Stimulated activated CD8-positive, alpha-beta memory T cell treated with anti-CD3 and anti-CD28 coated beads, Interleukin-12 subunit alpha, Interleukin-12 subunit beta, amount 100 ng/mL, for 1 hour (primary cell): Measurements from ENCODE around the gene SARM1.

ENCODE experiments used
- DNase-seq: peaks from one replicate; pipeline ENCODE4 v3.0.0-alpha.2; 2020; ENCODE audit warnings: low read depth

SARM1 gene

DNA sequence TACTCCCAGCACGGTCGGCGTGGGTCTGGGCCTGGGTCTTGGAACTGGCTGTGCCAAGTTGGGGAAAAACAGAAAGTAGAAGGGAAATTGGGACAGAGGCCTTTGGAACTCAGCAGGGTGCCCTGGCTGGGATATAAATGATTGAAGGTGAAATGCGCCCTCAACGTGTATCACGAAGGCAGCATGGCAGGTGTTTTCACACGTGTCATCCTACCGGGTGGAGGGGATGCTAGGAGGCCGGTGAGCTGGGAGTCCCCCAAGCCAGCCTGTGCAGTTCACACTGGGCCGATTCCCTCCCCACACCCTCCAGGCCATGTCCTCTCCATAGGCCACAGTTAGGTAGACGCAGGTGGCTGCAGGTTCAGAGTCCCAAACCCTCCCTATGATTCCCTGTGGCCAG lies 30.0 kb upstream of the SARM1 start:
- no peak for DNase-seq

DNA sequence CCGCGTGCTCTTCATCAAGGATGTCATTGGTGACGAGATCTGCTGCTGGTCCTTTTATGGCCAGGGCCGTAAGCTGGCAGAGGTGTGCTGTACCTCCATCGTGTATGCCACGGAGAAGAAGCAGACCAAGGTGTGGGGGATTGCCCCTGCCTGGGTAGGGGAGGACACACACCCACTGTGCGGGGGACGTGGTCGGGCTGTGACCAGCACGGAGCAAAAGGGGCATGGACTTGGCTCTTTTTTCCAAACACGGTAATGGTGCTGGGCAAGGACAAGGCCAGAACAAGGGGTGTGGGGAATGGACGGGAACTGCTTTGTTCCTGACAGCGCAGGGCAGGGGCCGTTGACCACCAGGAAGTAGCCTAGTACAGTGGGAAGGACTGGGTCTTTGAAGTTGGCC lies 29.2 kb upstream of the SARM1 start:
- no peak for DNase-seq

DNA sequence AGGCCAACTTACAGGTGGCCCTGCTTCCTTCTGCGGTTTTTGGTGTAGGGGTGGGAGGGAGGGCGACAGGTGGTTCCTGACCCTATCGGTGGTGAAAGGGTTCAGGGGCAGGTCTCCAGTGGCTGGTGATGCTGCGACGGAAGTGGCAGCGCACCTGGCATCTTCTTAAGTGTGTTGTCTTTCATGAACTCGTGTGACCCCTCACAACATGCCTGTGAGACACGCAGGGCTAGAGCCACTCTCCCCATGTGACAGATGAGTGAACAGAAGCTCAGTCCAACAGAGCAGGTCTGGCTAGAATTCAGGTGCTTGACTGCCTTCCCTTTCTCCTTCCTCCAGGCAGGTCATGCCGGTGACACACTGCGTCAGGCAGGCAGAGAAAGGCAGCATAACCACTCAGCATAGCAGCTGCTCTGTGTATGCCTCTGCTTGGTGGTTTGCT lies 28.0 kb upstream of the SARM1 start:
- DNase-seq, result no peak

DNA sequence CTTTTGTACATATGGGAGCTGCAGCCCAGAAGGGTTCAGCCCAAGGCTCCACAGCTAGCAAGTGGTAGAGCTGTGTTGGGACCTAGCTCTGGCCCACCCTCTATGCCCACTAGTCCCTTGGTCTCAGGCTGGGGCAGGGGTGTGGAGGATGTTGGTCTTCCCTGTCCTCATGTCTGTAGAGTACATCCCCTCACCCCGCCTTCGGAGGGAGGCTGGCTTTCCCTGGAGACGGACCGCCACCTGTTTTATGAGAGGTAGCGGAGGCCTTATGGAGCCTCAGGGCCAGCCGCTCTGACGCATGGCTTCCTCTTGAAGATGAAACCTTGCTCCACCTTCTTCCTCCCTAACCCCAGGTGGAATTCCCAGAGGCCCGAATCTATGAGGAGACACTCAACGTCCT lies 27.5 kb upstream of the SARM1 start:
- no peak for DNase-seq

DNA sequence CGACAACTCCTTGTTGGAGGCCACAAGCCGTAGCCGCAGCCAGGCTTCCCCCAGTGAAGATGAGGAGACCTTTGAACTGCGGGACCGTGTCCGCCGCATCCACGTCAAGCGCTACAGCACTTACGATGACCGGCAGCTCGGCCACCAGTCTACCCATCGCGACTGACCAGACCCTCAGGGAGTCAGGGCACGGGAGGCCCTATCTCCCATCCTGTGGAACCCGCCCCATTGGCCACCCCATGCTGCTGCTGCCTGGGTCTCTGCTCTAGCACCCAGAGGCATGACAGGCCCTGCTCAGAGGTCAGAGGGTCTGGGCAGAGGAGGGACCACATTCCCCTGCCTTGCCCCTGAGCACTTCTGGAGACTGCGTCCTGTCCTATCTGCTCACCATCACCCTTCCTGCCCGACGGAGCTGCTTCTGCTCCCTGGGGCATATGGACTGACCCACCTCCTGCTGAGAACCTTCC lies 27.0 kb upstream of the SARM1 start:
- DNase-seq, result no peak

DNA sequence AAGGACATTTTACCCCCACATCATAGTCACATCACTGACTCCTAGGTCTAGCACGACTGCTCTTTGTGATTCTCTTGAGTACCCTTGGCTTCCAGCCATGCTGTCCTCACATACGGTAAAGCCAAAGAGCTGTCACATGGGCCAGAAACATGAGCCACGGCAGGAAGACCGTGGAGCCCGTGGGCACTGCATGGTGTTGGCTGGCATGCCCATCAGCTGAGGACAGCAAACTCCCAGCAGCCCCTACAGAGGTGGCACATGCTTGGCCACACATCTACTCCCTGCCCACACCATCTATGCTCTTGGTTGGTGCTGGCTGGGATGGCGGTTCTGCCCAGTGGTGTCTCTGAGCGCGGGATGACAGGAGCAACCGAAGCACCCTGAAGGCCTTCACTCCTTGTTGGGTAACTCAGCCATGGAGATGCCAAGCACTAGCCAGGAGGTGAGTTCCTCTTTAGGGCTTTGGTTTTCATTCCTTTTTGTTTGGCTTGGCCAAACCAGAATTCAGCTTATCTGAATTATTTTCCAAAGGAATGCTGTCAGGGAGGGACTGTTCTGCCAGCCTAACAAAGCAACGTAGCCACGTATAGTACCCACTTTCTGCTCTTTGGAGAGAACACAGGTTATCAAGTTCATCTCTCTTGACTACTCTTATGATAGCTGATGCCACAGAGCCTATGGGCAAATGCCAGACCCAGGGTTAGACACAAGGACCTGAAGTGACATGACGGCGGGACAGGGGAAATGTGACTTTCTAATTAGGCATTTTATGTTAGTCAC lies 25.9 kb upstream of the SARM1 start:
- no peak for DNase-seq

DNA sequence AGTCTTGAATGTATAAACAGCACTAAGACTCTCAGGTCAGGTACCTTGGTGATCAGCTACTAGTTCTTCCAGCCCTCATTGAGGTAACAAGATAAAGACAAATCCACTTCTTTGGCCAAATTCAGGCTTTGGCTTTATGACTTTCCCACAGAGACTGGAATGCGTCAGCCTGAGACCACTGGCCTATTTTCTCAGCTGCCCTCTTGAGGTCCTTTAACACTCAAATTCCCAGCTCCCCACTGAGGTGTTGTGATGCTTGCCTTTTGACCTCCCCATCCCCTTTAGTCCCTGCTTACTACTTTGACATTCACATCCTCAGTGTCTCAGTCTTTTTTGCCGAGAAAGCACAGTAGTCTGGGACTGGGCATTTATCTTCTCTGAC lies 25.3 kb upstream of the SARM1 start:
- DNase-seq, result no peak

DNA sequence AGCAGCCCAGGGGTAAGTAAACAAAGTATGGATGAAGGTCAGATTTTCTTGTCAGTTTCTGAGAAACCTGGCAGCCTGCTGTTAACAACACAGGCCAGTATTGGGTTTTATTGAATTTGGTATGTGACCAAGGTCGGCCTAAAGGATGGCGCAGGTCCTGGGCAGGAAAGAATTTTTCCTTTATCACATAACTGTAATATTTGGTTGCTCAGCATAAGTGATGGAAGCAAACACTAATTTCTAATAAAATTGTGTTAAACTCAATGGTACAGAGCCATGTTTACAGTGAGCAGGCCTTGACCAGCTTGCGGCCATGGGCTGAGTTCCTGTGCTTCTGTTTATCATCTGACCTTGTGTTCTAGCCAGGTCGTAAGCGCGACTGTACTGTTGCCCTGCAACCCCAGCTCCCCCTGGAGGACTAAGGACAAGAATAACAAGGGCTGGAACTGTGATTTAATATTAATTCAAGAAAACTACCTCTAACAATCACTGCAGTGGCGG lies 24.7 kb upstream of the SARM1 start:
- DNase-seq, result no peak

DNA sequence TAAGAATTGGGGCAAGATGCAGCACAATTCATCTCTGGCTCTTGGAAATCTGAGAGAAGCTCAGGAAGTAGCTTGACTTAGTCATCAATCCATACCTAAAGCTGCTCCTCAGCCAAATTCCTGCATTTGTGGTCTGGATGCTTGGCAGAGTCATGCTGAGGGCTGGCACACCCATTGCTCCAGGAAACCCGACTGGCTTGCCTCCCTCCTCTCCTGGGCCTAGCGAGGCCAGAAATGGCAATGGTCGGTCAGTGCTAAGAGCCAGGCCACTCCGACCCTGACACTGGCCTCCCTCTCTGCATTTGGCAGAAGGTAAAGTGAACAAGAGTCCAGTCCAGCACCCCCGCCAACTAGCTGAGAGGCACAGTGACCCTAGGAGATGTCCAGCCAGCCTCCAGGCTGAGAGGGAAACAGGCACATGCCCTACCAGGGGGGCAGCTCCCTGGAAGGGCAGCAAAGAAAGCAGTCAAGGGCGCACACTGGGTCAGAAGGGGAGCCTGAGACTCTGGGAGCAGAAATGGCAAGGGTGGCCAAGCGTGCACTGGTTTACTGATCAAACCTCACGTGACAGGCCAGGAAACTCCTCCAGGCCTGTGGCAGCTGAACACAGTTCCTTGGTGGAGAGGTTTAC lies 24.1 kb upstream of the SARM1 start:
- DNase-seq, result no peak

DNA sequence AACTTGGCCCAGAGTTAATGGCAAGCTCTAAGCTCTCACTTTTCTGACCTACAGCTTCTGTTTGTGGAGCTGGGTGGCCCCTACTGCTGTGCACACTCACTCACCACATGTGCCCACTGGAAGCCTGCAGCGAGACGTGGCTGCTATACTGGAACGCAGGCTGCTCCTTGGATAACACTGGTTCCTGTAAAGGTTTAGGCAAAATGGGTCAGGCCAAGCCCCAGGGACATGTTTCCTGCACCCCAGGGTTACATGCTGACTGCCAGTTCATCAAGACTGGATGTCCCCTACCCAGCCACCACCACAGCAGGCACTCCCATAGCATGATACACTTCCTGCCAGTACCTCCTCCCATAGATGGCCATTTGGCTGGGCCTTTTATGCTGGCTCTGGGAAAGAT lies 22.5 kb upstream of the SARM1 start:
- DNase-seq, result no peak

DNA sequence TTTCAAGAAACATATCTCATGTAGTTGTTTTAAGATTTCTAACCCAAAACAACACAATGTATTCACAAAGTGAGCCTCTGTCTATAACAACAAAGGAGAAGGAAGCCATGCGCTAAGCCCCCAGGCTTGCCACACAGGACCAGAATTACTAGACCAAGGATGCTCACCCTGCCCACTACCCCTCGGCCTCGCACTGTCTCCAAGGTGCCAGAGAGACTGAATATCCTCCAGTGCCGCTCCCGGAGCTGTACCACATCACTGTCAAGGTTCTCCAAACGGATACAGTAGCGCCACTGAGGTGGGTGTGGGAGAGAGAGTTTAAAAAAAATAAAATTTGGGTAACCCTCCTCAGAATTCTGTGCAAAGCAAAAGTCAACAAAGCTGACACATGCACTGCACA lies 21.2 kb upstream of the SARM1 start:
- no peak for DNase-seq

DNA sequence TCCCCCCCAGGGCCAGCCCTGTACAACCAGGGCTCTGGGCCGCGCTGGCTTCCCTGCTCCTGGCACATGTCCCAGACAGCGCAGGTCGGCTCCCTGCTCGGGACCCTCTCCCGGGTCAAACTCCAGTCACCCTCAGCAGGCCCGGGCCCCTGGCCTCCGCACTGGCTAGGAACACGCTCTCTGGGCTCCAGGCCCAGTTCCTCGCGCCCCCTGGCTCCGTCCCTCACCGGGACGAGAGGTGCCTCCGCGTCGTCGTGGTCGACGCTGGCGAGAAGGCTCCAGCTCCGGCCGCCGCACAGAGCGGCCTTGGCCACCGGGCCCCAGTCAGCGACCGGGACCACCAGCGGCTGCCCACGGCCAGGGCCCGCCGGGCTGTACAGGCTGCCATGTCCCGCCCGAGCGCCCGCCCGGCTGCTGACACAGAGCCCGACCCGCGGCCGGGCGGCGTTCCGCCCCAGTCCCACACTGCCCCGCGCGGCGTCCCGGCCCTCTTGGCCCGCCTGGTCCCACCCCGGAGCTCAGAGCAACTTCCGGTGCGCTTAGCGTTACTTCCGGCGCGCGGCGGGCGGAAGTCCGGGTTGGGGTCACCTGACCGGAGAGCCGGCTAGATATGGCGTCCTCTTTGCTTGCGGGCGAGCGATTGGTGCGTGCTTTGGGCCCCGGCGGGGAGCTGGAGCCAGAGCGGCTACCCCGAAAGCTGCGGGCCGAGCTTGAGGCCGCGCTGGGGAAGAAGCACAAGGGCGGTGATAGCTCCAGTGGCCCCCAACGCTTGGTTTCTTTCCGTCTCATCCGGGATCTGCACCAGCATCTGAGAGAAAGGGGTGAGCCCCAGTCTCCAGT lies 14.2 kb upstream of the SARM1 start, which contains the start of gene POLDIP2:
POLDIP2 (minus strand) TSS at position 467 of the 840 bp plus-strand sequence; CDS start at position 388, 79 bp downstream.
- peak; percentile 92 for DNase-seq

DNA sequence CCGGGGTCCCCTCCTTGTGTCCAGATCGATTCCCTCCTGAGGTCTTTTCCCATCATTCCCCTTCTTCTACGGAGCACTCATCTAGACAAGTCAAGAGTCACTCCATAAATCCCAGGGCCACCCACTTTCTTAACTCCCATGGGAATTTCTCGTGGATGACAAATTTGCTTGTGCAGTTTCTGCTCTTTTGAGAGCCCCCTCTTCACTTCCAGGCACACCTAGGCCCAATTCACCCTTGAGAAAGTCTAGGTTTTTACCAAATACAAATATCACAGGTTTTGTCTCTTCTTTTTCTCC lies 13.6 kb upstream of the SARM1 start:
- no peak for DNase-seq

DNA sequence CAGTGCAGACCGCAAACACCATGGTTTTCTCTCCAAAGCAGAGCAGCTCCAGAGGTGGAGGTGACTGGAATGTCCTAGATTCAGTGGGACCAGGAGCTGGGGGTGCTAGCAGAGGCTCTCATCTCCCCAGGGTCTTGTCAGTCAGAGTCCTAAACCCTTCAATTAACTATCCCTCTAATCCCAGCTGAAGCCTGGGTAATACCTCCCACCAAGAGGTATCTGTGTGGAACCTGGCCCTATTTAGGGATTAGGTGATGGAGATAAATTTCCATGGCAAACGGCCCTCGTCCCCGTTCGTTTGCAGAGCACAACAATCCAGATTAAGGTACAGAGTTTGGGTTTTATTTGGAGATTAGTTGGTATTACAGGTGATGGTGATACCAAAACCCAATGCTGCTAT lies 8.3 kb upstream of the SARM1 start:
- no peak for DNase-seq

DNA sequence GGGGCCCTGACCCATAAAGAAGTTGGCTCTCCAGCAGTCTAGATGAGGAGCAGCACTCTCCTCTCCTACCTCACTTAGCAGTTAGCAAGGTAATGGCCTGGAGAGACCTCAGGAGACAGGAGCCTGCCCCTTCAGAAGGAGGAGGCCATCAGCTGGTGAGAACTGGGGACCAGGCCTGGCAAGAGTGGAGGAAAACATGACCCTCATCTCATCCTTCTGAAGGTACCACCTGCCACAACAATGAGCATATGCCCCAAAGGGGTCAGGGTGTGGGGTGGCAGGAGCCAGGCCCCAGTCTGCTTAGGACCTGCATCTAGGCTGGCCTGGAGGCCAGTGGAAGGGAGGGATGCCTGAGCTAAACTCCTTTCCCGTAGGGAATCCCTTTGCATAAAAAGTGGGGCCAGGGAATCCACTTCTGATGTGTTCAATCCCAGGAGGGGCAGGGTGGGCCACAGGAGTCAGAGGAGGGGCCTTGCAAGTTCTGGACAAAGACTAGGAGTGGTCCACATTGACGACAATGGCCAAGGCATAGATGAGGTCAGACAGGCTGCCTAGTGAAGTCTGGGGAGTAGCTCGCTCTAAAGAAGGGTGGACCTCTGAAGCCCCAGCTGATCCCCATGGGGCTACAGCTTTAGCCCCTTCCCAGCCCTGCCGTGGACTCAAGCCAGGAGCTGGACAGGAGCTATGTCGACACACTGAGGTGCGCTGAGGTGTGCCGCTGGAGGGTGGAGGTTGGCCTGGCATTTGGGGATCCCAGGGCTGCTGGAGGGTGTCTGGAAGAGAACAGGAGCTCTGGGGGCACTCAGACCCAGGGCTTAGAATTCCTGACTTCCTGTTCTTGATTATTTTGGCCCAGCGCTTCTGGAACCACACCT lies 7.5 kb upstream of the SARM1 start:
- no peak for DNase-seq

DNA sequence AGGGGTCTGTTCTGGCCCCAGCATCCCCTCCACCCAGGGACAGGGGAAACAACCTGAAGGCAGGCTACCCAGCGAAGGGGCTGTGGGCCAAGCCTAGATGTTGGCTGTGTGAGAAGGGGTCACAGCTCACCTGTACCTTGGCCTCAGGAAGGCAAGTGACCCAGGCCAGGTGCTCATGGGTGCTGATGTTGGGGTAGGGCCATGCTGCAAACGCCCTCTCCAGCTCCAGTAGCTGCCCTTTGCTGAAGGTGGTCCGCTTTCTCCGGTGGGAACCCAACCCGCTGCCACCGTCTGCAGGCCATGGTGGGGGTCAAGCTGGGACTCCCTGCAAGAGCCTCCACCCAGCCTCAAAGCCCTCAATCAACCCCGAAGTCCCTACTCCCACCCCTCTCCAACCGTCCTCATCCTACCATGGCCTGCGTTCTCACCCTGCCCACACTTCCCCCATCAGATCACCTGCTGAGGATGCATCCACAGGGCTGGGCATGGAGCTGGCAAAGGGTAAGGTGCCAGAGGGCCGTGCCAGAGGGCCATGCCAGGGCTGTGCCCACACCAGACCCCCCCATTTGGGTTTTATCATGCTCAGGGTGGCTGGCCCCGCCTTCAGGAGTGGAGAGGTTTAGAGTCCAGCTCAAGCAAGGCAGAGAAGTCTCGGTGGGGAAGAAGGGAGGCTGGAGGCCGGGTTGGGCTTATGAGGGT lies 6.7 kb upstream of the SARM1 start, which contains the start of gene SEBOX:
SEBOX (minus strand) TSS at position 535 of the 699 bp plus-strand sequence; CDS start at position 487, 48 bp downstream.
- DNase-seq, result no peak

DNA sequence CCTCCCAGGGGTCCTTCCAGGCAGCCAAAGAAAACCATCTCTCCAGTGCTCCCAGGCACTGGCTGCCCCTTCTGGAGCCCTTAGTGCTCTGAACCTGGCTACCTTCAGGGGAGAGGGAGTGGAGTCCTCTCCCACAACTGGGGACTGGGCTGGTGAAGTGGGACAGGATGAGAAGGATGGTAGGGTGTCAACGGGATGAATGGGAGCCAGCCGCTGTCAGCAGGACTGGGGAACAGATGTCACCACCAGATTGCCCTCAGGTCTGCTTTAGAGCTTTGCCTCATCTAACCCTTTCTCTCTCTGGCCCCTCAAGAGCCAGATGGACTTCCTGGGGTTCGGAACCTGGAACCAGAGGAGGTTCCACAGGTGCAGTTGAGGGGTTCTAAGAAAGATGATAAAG lies 6.0 kb upstream of the SARM1 start:
- no peak for DNase-seq

DNA sequence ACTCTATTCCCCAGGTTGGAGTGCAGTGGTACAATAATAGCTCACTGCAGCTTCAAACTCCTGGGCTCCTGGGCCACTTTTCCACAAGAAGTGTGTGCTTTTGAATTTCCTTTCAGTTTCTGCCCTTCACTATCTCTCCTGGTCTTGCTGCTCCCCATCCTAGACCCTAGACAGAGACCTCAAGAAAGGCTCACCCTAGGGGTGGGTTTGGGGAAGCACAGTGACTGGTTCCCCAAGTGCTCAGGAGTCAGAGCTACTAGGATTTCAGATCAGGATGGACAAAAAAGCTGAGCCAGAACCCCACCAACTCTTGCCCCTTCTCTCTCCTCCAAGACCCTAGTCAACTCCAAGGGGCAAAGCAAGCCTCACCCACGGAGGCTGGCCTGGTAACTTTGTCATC lies 4.9 kb upstream of the SARM1 start:
- DNase-seq, result no peak

DNA sequence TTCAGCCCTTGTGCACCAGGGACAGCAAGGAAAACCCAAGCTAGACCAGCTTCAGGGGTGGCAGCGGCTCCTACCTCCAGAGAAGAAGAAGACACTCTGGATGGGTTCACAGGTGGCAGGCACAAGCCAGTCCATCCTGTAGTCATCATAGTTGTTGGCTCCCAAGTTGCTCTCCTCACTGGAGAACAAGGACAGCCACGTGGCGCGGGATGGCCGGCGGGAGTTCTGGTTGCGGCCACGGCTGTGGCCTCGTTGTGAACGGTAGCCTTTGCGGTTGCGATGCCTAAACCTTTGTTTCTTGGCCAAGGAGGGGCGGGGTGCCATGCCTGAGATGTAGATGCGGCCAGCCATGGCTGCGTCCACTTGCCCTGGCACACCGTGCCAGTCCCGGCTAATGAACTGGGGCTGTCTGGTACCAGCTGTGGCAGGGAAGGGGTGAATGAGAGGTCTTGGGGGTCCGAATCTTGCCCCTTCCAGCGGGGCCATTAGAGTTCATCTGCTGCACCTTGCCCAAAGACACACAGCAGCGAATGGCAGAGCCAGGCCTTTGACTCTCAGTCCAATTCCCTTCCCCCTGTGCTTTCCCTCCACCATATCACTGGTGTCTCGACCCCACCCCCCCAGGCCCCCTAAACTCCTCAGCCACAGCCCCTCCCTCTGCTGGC lies 3.7 kb upstream of the SARM1 start:
- no peak for DNase-seq

DNA sequence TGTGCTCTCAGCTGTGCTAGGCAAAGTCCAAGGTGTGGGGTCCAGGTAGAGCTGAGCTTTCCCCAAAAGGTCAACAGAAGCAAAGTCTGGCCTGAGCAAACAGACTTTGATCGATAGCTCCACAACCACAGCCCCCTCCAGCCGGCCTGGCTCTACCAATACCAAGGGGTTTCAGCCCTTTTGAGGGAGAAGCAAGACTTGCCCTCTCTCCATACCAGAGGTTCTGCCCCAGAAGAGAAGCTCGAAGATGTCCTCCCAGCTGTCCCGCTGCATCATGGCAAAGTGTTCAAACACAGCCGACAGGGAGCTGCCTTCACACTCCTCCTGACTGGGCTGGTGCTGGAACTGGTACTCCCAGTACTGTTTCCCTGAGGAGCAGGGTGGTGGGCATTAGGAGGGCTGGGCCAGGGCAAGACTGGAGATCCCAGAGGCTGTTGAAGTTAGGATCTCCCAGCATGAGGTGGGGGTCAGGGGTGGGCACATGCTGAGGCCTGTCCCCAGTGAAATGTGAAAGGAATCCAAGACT lies 3.1 kb upstream of the SARM1 start:
- DNase-seq, result no peak
